ENCODE measurements around the gene UCN2.
"Not testable (repeated sequence)": the region's sequence is repeated elsewhere in the genome, so short reads cannot be mapped to it uniquely, and the experiment has no call there.

Gene UCN2

GRCh38 chr3:48532977-48533337 is 30.6 kb downstream of the UCN2 start:
- FAIRE-seq (no peak), DNase-seq (ENCODE audit: insufficient read length, low spot score) (no peak)
- TF ChIP-seq POU2F2 (IDR thresholded peaks at IDR 0.05; ENCODE audit: low read depth, low read length) (no peak), PAX5 (IDR thresholded peaks at IDR 0.05; ENCODE audit: insufficient read depth, low read length, severe bottlenecking) (no peak), SPI1 (IDR thresholded peaks at IDR 0.05; ENCODE audit: low read depth, low read length) (no peak), POLR2AphosphoS5 (IDR thresholded peaks at IDR 0.05; ENCODE audit: low read depth, low read length) (no peak), POLR2A (IDR thresholded peaks at IDR 0.05; ENCODE audit: low read depth, low read length) (no peak), TAF1 (IDR thresholded peaks at IDR 0.05; ENCODE audit: low read depth, low read length) (no peak)

GRCh38 chr3:48532271-48532976 is 31.2 kb downstream of the UCN2 start:
- FAIRE-seq, result no peak
- no peak for TF ChIP-seq POLR2A (IDR thresholded peaks at IDR 0.05; ENCODE audit: low read depth, low read length)
- TF ChIP-seq SPI1 (IDR thresholded peaks at IDR 0.05; ENCODE audit: low read depth, low read length), result no peak
- TF ChIP-seq POU2F2 (IDR thresholded peaks at IDR 0.05; ENCODE audit: low read depth, low read length), result no peak
- DNase-seq (ENCODE audit: insufficient read length, low spot score), result no peak

- not testable (repeated sequence) for FAIRE-seq; DNase-seq (ENCODE audit: insufficient read length, low spot score)
Measured at GRCh38 chr3:48530701-48531100, 32.9 kb downstream of the UCN2 start.

- FAIRE-seq, result no peak
- no peak for TF ChIP-seq TAF1 (IDR thresholded peaks at IDR 0.05; ENCODE audit: low read depth, low read length)
- no peak for TF ChIP-seq POU2F2 (IDR thresholded peaks at IDR 0.05; ENCODE audit: low read depth, low read length)
- no peak for TF ChIP-seq POLR2A (IDR thresholded peaks at IDR 0.05; ENCODE audit: low read depth, low read length)
- TF ChIP-seq SPI1 (IDR thresholded peaks at IDR 0.05; ENCODE audit: low read depth, low read length), result no peak
- TF ChIP-seq POLR2AphosphoS5 (IDR thresholded peaks at IDR 0.05; ENCODE audit: low read depth, low read length), result no peak
- TF ChIP-seq PAX5 (IDR thresholded peaks at IDR 0.05; ENCODE audit: insufficient read depth, low read length, severe bottlenecking), result no peak
Measured at GRCh38 chr3:48528754-48529153, 34.8 kb downstream of the UCN2 start.

GRCh38 chr3:48528048-48528447 is 35.5 kb downstream of the UCN2 start:
- FAIRE-seq (no peak), DNase-seq (ENCODE audit: insufficient read length, low spot score) (no peak)
- no peak for TF ChIP-seq SPI1 (IDR thresholded peaks at IDR 0.05; ENCODE audit: low read depth, low read length)
- TF ChIP-seq POLR2A (IDR thresholded peaks at IDR 0.05; ENCODE audit: low read depth, low read length), result no peak

More at GRCh38 chr3:48528754-48529153, 34.8 kb downstream of the UCN2 start:
- DNase-seq (ENCODE audit: insufficient read length, low spot score), result no peak

- DNase-seq (ENCODE audit: insufficient read length, low spot score), result no peak
- no peak for FAIRE-seq
- TF ChIP-seq SPI1 (IDR thresholded peaks at IDR 0.05; ENCODE audit: low read depth, low read length) (no peak), POLR2A (IDR thresholded peaks at IDR 0.05; ENCODE audit: low read depth, low read length) (no peak)
Measured at GRCh38 chr3:48524970-48525369, 38.6 kb downstream of the UCN2 start.

- TF ChIP-seq POLR2A (IDR thresholded peaks at IDR 0.05; ENCODE audit: low read depth, low read length) (no peak), PAX5 (IDR thresholded peaks at IDR 0.05; ENCODE audit: insufficient read depth, low read length, severe bottlenecking) (no peak), SPI1 (IDR thresholded peaks at IDR 0.05; ENCODE audit: low read depth, low read length) (no peak), POLR2AphosphoS5 (IDR thresholded peaks at IDR 0.05; ENCODE audit: low read depth, low read length) (no peak), POU2F2 (IDR thresholded peaks at IDR 0.05; ENCODE audit: low read depth, low read length) (no peak), TAF1 (IDR thresholded peaks at IDR 0.05; ENCODE audit: low read depth, low read length) (no peak)
- DNase-seq (ENCODE audit: insufficient read length, low spot score) (no peak), FAIRE-seq (no peak)
Measured at GRCh38 chr3:48521635-48522034, 41.9 kb downstream of the UCN2 start.

- DNase-seq (ENCODE audit: insufficient read length, low spot score), result no peak
- FAIRE-seq, result no peak
Measured at GRCh38 chr3:48519277-48519643, 44.3 kb downstream of the UCN2 start.

GRCh38 chr3:48518638-48519276 is 44.8 kb downstream of the UCN2 start:
- TF ChIP-seq POLR2A (IDR thresholded peaks at IDR 0.05; ENCODE audit: low read depth, low read length), result no peak
- TF ChIP-seq POLR2AphosphoS5 (IDR thresholded peaks at IDR 0.05; ENCODE audit: low read depth, low read length), result no peak
- TF ChIP-seq TAF1 (IDR thresholded peaks at IDR 0.05; ENCODE audit: low read depth, low read length), result no peak
- TF ChIP-seq PAX5 (IDR thresholded peaks at IDR 0.05; ENCODE audit: insufficient read depth, low read length, severe bottlenecking), result no peak
- TF ChIP-seq POU2F2 (IDR thresholded peaks at IDR 0.05; ENCODE audit: low read depth, low read length), result no peak
- TF ChIP-seq SPI1 (IDR thresholded peaks at IDR 0.05; ENCODE audit: low read depth, low read length), result no peak
- no peak for FAIRE-seq
- DNase-seq (ENCODE audit: insufficient read length, low spot score), result no peak

More at GRCh38 chr3:48519277-48519643, 44.3 kb downstream of the UCN2 start:
- no peak for TF ChIP-seq PAX5 (IDR thresholded peaks at IDR 0.05; ENCODE audit: insufficient read depth, low read length, severe bottlenecking)
- TF ChIP-seq POLR2A (IDR thresholded peaks at IDR 0.05; ENCODE audit: low read depth, low read length), result no peak
- TF ChIP-seq TAF1 (IDR thresholded peaks at IDR 0.05; ENCODE audit: low read depth, low read length), result no peak
- TF ChIP-seq SPI1 (IDR thresholded peaks at IDR 0.05; ENCODE audit: low read depth, low read length), result no peak
- TF ChIP-seq POU2F2 (IDR thresholded peaks at IDR 0.05; ENCODE audit: low read depth, low read length), result no peak
- no peak for TF ChIP-seq POLR2AphosphoS5 (IDR thresholded peaks at IDR 0.05; ENCODE audit: low read depth, low read length)

GRCh38 chr3:48518069-48518468 is 45.5 kb downstream of the UCN2 start:
- no peak for TF ChIP-seq TAF1 (IDR thresholded peaks at IDR 0.05; ENCODE audit: low read depth, low read length)
- no peak for TF ChIP-seq POU2F2 (IDR thresholded peaks at IDR 0.05; ENCODE audit: low read depth, low read length)
- no peak for TF ChIP-seq POLR2A (IDR thresholded peaks at IDR 0.05; ENCODE audit: low read depth, low read length)
- TF ChIP-seq PAX5 (IDR thresholded peaks at IDR 0.05; ENCODE audit: insufficient read depth, low read length, severe bottlenecking), result no peak
- no peak for TF ChIP-seq POLR2AphosphoS5 (IDR thresholded peaks at IDR 0.05; ENCODE audit: low read depth, low read length)
- no peak for TF ChIP-seq SPI1 (IDR thresholded peaks at IDR 0.05; ENCODE audit: low read depth, low read length)
- DNase-seq (ENCODE audit: insufficient read length, low spot score) (no peak), FAIRE-seq (no peak)

Data from GM12891 (cell line).